HG03045 (cell line): ENCODE measurements around the gene USP11.

Source experiments
- ATAC-seq: cut with Tn5 transposase; IDR thresholded peaks from one replicate; pipeline ENCODE4 v1.9.1; 2021; ENCODE audit warnings: mild to moderate bottlenecking, moderate library complexity; ENCODE audit not compliant: unreplicated experiment

Gene USP11

GRCh38 chrX:47232803-47233332, at the start of gene USP11:
TSS of gene USP11 (plus strand) at chrX:47233009. CDS start at chrX:47233044, 35 bp downstream.
- peak; percentile 19 for ATAC-seq

GRCh38 chrX:47184486-47184885, 48.3 kb upstream of the USP11 start:
- no peak for ATAC-seq

- ATAC-seq = no peak
These were observed 47.6 kb upstream of the USP11 start for GRCh38 chrX:47185241-47185640.

- ATAC-seq = no peak
These were observed 46.6 kb upstream of the USP11 start for GRCh38 chrX:47186096-47186740.

GRCh38 chrX:47187106-47187677, 45.6 kb upstream of the USP11 start:
- ATAC-seq = no peak

GRCh38 chrX:47189906-47190305, 42.9 kb upstream of the USP11 start:
- ATAC-seq = no peak

GRCh38 chrX:47190445-47191269, 42.2 kb upstream of the USP11 start:
- peak; percentile 70 for ATAC-seq

GRCh38 chrX:47191331-47191730, 41.5 kb upstream of the USP11 start:
- ATAC-seq = no peak

- no peak for ATAC-seq
These were observed 40.9 kb upstream of the USP11 start for GRCh38 chrX:47191806-47192401.

- peak; percentile 59 for ATAC-seq
These were observed 39.2 kb upstream of the USP11 start, which contains the start of gene UBA1 for GRCh38 chrX:47193475-47194193. TSS of gene UBA1 (plus strand) at chrX:47193829. CDS start at chrX:47198803, 4,974 bp downstream.

GRCh38 chrX:47194194-47194787, 38.5 kb upstream of the USP11 start:
- ATAC-seq = no peak

- no peak for ATAC-seq
These were observed 36.7 kb upstream of the USP11 start for GRCh38 chrX:47196098-47196497.

GRCh38 chrX:47197526-47197925, 35.3 kb upstream of the USP11 start:
- ATAC-seq = no peak

GRCh38 chrX:47198026-47198686, 34.7 kb upstream of the USP11 start:
- ATAC-seq = no peak

- ATAC-seq = no peak
These were observed 34.1 kb upstream of the USP11 start for GRCh38 chrX:47198687-47199080.

GRCh38 chrX:47199286-47199685, 33.5 kb upstream of the USP11 start:
- no peak for ATAC-seq

- ATAC-seq = no peak
These were observed 32.2 kb upstream of the USP11 start for GRCh38 chrX:47200385-47201150.

- ATAC-seq = no peak
These were observed 31.4 kb upstream of the USP11 start for GRCh38 chrX:47201345-47201944.
